HG02759 (cell line): ENCODE results near the gene SOS2.
"Not testable (repeated sequence)": the region's sequence is repeated elsewhere in the genome, so short reads cannot be mapped to it uniquely, and the experiment has no call there.

Experiments used
- ATAC-seq: cut with Tn5 transposase; IDR thresholded peaks from one replicate; pipeline ENCODE4 v1.9.1; 2021; ENCODE audit warnings: mild to moderate bottlenecking, moderate library complexity; ENCODE audit not compliant: unreplicated experiment

SOS2 gene

GRCh38 chr14:50086321-50086711, 145.1 kb downstream of the SOS2 start:
- ATAC-seq: no peak

GRCh38 chr14:50085570-50086320, 145.6 kb downstream of the SOS2 start:
- peak; percentile 45 for ATAC-seq

- ATAC-seq: no peak
These were observed 146.7 kb downstream of the SOS2 start for GRCh38 chr14:50084666-50085065.

- ATAC-seq: peak; percentile 49
These were observed 147.7 kb downstream of the SOS2 start for GRCh38 chr14:50083467-50084337.

GRCh38 chr14:50082784-50083466, 148.5 kb downstream of the SOS2 start:
- ATAC-seq: peak; percentile 72

GRCh38 chr14:50082308-50082742, 149.1 kb downstream of the SOS2 start:
- ATAC-seq: no peak

- not testable (repeated sequence) for ATAC-seq
These were observed 152.3 kb downstream of the SOS2 start for GRCh38 chr14:50079103-50079502.

GRCh38 chr14:50073663-50074062, 157.7 kb downstream of the SOS2 start:
- ATAC-seq: not testable (repeated sequence)

GRCh38 chr14:50072395-50072794, 159.0 kb downstream of the SOS2 start:
- ATAC-seq: no peak

GRCh38 chr14:50070840-50071548, 160.4 kb downstream of the SOS2 start:
- no peak for ATAC-seq

GRCh38 chr14:50070230-50070629, 161.1 kb downstream of the SOS2 start:
- no peak for ATAC-seq

GRCh38 chr14:50069325-50069724, 162.1 kb downstream of the SOS2 start:
- ATAC-seq: no peak

GRCh38 chr14:50068496-50068895, 162.9 kb downstream of the SOS2 start:
- no peak for ATAC-seq

GRCh38 chr14:50067723-50068495, 163.5 kb downstream of the SOS2 start:
- ATAC-seq: no peak
